A172 (cell line): ENCODE results near the gene SFXN2. TPM values are rescaled to one million over a fixed set of nuclear protein-coding genes. Genes with fewer than 3 reads are reported as not detected.
A peak's percentile ranks its signal among the peaks of the same experiment; 100 is the strongest.
"Not testable (repeated sequence)": the region's sequence is repeated elsewhere in the genome, so short reads cannot be mapped to it uniquely, and the experiment has no call there.

Experiments
- DNase-seq: peaks from one replicate; pipeline ENCODE4 v3.0.0-alpha.2; 2015; ENCODE audit warnings: low spot score
- total RNA-seq: library from RNA; depleted of rRNA; stranded (reverse); fragments of >200 nt; shearing (Covaris generic); gene quantifications from 2 replicates; pipeline ENCODE4 v1.2.3, GENCODE V29; 2014

SFXN2 gene
- total RNA-seq, 1 experiment from 2014 or later: 9.5 TPM

DNA sequence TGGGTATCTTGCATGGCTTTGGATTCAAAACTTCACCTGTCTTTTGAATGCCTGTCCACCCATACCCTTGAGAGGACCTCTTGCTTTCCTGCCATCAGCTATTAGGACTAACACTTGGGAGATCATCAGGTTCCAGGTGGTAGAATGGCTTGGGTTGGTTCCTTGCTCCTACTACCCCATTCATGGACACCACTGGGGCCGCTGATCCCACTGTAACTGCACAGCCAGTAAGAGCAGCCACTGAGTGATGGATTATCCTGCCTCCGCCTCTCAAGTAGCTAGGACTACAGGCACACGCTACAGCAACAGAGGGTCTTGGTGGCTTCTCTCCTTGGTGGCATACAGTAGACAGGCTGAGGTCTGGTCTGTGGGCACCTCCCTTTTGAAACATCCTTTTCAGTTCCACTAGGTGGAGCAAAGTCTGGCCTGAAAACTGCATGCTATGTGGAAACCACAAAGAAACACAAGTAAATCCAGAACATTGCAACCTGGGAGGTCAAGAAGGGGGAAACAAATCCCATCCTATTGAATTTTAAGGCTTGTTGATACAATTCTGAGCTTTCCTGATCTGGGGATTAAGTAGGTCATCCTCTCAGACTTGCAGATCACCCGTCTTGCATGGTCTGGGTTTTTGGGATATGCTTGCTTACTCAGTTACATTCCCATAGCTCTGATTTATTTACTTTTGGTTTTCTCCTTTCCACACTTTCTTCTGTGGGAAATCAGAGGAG lies 38.7 kb downstream of the SFXN2 start:
- peak; percentile 50 for DNase-seq

DNA sequence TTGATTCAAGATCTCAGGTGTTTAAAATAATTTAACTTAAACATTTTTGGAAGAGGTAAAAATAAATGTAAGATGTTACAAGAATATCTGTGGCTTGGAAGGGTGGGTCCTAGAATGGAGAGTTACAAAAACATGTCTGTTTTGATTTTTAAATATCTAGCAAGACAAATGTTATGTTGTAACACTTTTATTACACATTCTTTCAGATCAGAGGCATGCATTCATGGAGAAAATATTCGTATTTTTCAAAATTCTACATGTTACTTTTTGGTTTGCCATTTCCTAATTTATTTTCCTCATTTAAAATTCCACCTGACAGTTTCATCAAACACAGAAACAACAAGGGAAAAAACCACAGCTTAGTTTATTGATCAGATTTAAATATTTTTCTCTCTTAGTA lies 39.3 kb downstream of the SFXN2 start:
- DNase-seq: no peak

DNA sequence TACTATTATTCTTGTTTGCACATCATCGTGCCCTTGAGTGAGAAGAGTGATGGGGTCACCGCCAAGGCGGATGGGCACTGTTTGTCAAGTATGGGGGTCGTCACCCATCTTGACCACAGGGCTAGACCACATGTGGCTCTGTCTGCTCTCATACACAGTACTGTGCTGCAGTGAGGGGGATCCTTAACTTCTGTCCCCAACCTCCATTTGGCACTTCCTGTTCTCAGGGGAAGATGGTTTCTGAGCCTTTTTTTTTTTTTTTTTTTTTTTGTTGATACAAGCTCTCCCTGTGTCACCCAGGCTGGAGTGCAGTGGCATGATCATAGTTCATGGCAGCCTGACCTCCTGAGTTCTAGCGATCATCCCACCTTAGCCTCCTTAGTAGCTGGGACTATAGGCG lies 42.9 kb downstream of the SFXN2 start:
- DNase-seq: no peak

DNA sequence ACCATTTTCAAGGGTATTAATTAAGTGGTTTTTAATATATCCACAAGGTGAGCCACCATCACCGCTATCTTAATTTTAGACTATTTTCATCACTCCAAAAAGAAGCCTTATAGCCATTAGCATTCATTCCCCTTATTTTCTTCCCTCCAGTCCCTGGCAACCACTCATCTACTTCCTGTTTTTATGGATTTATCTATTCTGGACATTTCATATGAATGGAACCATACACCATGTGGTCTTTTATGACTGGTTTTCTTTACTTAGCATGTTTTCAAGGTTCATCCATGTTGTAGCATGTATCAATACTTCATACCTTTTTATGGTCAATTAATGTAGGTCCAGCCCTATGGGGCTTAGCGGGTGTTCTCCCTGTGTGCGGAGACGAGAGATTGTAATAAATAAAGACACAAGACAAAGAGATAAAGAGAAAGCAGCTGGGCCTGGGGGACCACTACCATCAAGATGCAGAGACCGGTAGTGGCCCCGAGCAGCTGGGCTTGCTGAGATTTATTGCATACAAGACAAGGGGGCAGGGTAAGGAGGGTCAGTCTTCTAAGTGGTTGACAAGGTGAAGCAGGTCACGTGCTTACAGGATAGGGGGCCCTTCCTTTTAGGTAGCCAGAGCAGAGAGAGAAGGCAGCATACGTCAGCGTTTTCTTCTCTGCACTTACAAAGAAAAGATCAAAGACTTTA lies 44.0 kb downstream of the SFXN2 start:
- DNase-seq: no peak

DNA sequence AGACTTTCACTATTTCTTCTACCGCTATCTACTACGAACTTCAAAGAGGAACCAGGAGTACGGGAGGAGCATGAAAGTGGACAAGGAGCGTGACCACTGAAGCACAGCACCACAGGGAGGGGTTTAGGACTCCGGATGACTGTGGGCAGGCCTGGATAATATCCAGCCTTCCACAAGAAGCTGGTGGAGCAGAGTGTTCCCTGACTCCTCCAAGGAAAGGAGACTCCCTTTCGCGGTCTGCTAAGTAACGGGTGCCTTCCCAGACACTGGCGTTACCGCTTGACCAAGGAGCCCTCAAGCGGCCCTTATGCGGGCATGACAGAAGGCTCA lies 44.5 kb downstream of the SFXN2 start:
- DNase-seq: not testable (repeated sequence)

DNA sequence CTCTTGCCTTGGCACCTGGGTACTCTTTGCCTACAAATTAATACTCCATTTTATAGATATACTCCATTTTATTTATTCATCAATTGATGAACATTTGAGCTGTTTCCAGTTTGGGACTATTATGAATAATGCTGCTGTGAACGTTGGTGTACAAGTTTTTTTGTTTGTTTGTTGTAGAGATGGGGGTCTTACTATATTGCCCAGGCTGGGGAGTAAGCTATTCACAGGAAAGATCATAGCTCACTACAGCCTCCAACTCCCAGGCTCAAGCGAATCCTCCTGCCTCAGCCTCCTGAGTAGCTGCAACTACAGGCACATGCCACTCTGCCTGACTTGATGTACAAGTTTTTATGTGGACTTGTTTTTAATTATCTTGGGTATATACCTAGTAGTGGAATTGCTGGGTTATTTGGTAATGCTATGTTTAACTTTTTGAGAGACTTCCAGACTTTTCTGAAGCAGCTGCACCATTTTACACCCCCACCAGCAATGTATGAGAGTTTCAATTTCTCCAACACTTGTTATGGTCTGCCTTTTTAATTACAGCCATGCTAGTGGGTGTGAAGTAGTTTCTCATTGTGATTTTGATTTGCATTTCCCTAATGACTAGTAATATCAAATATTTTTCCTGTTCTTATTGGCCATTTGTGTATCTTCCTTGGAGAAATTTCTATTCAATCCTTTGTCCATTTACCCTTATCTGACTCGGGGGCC lies 45.2 kb downstream of the SFXN2 start:
- DNase-seq: no peak

DNA sequence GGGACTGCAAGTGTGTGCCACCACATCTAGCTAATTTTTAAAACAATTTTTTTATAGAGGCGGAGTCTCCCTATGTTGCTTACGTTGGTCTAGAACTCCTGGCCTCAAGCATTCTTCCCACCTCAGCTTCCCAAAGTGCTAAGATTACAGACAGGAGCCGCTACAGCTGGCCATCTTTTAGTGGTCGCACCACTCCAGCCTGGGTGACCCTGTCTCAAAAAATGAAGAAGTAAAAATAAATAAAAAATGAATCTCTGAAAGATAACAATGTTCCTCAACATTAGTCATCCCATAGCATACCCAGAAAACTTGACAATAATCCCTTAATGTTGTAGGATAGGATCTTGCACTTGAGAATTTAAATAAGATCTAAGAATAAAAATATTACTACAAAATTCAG lies 47.5 kb downstream of the SFXN2 start:
- no peak for DNase-seq

DNA sequence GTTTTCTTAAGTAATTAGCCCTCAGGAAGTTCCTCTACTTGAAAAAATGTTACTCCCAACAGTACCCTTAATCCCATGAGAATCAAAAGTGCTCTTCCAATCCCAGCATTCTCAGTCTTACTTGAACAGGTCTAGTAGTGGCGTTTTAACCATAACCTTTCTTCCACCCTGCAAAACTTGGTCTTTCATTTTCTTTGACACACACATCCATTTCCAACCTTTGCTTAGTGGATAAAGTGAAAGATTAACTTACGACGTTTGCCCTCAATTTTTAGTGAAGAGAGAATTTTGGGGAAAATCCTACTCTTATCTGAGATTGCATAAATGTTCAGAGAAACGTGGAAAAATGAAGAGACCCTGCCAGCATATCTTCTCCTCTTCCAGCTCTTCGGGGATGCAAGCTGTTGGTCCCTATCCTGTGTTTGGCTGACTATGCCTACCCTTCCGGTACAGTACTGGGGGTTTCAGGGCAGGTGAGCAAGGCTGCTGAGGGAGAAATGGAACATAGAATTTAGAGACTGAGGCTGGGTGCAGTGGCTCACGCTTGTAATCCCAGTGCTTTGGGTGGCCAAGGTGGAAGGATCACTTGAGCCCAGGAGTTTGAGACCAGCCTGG lies 48.1 kb downstream of the SFXN2 start:
- no peak for DNase-seq

DNA sequence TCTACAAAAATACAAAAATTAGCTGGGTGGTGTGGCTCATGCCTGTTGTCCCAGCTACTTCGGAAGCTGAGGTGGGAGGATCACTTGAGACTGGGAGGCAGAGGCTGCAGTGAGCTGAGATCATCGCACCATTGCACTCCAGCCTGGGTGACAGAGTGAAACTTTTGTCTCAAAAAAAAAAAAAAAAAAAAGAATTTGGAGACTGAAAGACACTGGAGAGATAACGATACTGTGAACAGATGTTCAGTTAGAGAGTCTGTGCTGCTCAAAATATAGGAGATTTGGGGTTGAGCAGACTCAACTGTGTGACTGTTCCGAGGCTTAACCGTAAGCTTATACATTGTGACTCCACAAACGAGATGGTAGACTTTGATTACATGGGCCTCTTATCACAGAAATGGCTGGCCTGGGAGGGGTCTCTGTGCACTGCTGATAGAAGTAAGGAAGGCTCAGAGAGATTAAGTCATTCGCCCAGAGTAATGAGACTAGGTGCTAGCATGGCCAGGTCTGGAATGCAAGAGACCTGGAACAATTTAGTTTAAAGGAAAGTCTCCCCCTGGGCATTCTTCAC lies 48.7 kb downstream of the SFXN2 start:
- DNase-seq: no peak

DNA sequence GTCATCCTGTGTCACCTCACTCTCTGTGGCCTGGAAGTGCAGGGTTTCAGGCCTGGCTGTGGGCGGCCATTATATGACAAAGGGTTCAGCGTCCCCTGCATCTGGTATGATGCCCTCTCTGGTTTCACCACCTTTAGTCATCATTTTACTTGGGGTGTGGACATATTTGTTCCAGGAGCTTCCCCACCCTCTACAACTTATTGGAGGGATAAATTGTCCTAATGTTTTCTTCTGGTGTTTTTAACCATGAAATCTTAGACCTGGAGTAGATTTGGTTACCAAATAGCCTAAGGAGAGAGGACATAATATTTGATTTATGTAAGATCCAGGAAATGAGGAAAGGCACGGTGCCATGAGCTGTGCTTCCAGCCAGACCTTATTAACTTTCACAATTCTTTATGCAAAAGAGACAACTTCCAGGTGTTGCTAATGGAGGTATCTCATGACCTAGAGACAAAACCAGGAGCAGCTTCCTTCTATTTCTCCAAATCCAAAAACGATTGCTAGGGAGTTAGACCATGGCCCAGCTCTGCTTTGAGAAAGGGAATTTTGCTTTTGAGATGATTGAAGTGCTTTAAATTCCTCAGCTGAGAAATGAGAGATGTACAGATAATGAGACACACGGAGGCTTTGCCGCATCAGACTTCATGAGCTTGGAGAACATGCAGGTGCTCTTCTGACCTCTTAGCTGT lies 50.2 kb downstream of the SFXN2 start:
- DNase-seq: no peak

DNA sequence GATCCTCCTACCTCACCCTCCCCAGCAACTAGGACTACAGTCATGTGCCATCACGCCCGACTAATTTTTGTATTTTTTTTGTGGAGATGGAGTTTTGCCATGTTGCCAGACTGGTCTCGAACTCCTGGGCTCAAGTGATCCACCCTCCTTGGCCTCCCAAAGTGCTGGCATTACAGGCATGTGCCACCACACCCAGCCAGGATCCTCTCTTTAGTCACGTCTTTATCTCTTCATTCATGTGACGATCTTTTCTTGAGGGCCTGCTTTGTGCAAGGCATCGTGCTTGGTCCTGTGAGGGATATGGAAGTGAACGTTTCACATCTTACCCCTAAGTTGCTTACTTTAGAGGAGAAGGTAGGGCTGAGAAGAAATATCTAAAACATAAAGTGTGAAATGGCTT lies 50.9 kb downstream of the SFXN2 start:
- DNase-seq: no peak

DNA sequence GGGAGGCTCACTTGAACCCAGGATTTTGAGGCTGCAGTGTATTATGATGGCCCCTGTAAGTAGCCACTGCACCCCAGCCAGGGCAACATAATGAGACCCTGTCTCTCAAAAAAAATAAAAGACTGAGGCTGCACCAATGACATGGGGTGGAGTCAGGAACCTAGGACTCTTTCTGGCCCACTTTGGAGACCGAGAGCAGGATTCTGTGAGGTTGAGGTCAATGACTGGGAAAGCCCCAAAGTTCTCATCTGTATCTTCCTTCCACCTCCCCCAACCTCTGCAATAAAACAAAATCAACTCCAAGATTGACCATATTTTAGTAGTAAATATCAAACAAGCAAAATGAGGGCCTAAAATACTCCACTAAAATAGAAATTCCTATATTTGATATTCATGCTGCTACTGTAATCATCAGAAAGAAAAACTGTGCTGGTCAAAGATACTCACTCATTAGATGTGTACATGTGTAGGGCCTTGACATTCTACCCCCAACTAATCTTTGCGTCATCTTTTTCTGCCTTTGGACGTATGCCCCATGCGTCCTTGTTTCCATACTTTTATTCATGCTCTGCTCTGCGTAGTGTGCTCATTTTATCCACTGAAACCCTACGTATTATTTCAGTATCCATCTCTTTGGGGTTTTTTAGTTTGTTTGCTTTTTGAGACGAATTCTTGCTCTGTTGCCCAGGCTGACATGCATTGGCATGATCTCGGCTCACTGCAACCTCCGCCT lies 53.2 kb downstream of the SFXN2 start:
- no peak for DNase-seq

DNA sequence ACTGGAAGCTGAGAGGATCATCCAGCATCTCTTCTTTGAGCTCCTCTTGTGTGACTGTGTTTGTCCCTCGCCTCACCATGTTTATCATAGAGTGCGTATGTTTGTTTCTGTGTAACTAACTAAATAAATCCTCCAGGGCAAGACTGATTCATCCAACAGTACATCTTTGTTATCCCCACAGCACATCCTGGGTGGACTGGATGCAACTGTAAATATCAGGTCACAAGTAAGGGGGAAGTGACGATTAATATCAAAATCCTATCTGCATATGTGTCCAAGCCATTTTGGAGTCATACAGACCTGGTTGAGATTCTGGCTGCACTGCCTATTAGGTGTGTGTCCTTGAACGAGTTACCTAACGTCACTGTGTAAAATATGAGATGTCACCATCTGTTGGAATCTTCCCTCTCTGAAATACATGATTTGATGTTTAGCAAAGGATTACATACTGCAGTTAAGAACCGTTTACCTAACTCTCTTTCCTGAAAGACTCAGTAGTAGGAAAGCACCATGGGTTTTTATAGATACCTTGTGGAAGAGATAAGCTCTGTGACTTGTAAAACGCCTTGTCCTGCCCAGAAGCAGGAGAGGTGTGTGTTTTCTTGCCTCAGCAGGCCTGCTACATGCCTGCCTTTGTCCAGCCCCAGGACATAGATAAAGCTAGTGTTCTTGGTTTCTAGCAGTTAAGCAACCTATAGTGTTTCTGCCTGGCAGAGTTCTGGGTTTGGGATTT lies 55.1 kb downstream of the SFXN2 start:
- no peak for DNase-seq

DNA sequence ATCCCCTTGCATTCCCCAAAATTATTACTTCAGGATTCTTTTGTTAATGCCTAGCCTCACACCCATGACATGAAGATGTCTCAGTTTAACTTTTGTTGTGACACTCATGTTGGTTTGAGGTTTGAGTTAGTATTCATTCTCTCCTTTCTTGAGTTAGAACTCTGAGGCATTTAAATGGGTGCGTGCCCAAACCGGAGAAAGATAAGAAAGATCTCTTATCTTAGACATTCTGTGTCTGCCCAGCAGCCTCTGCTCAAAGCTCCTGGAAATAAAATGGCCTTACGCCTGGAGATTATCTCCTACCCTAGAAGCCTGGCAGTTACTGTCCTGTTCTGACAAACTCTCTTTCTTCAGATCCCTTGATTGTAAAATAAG lies 55.7 kb downstream of the SFXN2 start:
- DNase-seq: no peak

DNA sequence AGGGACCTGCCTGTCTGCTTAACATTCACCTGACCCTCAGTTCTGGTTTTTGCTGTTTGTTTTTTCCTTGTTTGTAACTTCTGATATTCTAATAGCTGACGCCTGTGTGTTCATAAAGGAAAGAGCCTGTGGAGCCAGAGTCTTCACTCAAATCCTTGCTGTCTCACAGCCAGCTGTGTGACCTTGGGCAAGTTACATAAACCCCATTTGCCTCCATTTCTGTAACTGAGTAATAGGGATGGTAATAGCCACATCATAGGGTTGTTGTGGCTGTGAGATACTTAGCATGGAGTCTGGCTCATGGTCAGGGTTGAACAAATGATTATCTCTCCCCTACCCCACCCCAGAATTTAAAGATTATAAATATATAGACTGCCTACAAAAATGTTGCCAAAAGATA lies 56.4 kb downstream of the SFXN2 start:
- DNase-seq: no peak

DNA sequence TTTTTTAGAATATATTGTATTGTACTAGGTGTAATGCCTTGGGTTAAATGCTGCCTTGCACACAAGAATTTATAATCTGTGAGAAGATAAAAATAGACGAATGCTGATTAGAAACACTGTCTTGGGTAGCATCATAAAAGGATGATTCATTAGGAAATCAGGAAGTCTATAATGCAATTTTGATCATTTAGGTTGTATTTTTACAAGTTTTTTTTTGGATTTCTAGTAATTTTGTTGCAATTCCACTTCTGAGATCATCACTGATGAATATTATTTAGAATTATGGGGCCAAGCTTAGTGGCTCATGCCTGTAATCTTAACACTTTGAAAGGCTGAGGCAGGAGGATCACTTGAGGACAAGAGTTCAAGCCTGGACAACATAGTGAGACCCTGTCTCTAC lies 58.9 kb downstream of the SFXN2 start:
- no peak for DNase-seq

DNA sequence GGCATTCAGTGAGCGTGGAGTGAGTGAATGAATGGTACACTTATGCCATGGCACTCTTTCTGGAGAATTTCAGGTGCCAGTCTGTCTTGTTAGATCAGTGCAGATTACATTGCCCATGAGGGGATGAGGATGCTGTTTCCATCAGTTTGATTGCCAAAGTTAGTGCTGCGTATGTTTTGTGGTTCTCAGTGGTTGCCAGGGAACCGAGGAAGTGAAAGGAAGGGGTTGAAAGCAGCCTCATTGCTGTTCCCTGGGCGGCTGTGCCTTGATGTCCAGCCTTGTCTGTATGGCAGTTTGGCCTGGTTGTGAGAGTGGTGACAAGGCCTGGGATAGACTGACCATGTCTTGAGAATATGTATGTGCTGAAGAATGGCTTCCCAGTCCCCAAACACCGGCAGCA lies 59.5 kb downstream of the SFXN2 start:
- DNase-seq: no peak

DNA sequence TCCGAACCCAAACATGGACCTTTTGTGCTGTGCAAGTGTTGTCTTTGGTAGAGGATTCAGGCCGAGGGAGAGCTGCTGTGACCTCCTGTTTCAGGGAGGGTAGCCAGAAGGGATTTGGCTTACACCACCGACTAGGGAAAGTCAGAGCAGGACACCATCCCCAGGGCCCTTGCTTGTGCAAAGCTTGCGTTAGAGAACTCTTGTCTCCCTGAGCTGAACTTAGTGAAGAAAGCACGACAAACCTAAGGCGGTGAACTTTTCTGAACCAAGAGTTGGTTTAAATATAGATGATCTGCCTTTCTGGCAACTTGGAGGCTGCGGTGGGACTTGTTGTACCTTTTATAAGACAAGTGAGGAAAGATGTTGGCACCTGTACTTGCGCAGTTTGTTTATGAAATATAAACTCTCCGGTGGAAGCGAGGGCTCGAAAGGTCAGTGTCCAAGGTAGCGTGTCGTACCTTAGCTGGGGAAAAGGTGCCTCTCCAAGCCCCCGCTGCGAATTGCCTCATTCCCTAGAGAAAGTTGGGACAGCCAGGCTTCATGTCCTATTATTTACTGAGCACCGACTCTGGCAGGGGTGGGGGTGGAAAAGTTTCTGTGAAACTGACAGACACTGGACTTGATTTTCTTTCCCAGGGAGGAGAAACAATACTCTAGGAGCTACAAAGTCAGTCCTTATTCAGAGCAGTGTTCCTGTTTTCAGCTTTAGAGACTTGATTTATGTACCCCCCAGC lies 60.9 kb downstream of the SFXN2 start:
- no peak for DNase-seq

DNA sequence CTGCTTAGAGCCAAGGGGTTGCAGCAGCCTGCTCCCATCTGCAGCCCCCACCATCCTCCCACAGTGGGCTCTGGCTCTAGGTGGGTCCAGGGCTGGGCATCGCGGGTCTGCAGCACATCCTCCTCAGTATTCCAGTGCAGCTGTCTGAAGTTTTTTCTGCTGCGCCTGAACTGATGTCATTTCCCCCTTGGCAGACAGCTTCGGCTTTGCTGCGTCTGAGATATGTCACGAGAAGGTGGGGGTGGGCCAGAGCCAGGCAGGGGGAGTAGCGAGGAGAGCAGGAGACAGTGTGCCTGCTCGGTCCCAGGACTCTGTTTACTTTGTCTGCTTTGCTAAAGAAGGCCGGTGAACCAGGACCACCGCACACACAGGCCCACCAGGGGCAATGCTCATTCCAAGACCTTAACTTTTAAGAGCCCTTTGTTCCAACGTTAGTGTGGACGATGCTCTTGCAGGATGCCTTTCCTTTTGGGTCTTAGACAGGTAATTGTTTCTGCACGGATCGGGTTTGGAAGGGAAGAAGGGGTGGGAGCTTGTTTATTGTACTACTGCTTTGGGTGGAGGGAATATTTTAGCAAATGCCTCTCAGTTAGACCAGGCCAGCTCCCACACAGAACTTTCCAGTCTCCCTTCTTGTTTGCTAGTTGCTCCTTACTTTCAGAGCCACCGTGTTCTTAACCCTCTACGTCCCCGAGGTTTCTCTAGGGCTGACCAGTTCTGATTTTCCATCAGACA lies 61.7 kb downstream of the SFXN2 start:
- DNase-seq: peak; percentile 61
